GM18507 (cell line): Measurements from ENCODE around the gene ZNF664.
A peak's percentile ranks its signal among the peaks of the same experiment; 100 is the strongest.

Experiments
- DNase-seq: peaks from one replicate; pipeline ENCODE4 v3.0.0; 2011; ENCODE audit warnings: low read depth; ENCODE audit not compliant: insufficient read length; ENCODE audit errors: extremely low spot score
- FAIRE-seq: peaks from 2 replicates; lab custom pipeline; 2011; peaks lifted over from hg19 to GRCh38; lab: Jason Lieb, UNC

The ZNF664 gene

GRCh38 chr12:124002654-124003053 lies 29.6 kb downstream of the ZNF664 start:
- no peak for FAIRE-seq
- no peak for DNase-seq

- FAIRE-seq (no peak), DNase-seq (no peak)
These were observed 31.3 kb downstream of the ZNF664 start for GRCh38 chr12:124004233-124004875.

GRCh38 chr12:124006085-124006845 lies 33.2 kb downstream of the ZNF664 start:
- DNase-seq (no peak), FAIRE-seq (peak; percentile 71)

- no peak for FAIRE-seq
These were observed 34.1 kb downstream of the ZNF664 start for GRCh38 chr12:124006846-124007713.

GRCh38 chr12:124007826-124008570 lies 35.0 kb downstream of the ZNF664 start:
- FAIRE-seq, result no peak
- DNase-seq, result no peak

More at GRCh38 chr12:124006846-124007713, 34.1 kb downstream of the ZNF664 start:
- no peak for DNase-seq

GRCh38 chr12:124008595-124008994 lies 35.6 kb downstream of the ZNF664 start:
- DNase-seq (no peak), FAIRE-seq (no peak)

- FAIRE-seq (no peak), DNase-seq (no peak)
These were observed 36.8 kb downstream of the ZNF664 start for GRCh38 chr12:124009781-124010180.

- FAIRE-seq, result no peak
- no peak for DNase-seq
These were observed 37.7 kb downstream of the ZNF664 start for GRCh38 chr12:124010687-124011086.

- DNase-seq, result no peak
- no peak for FAIRE-seq
These were observed 38.6 kb downstream of the ZNF664 start for GRCh38 chr12:124011435-124012115.

GRCh38 chr12:124013073-124013472 lies 40.1 kb downstream of the ZNF664 start:
- DNase-seq (no peak), FAIRE-seq (no peak)

GRCh38 chr12:124015494-124016461 lies 42.8 kb downstream of the ZNF664 start:
- FAIRE-seq, result no peak
- no peak for DNase-seq

- no peak for FAIRE-seq
- no peak for DNase-seq
These were observed 44.0 kb downstream of the ZNF664 start for GRCh38 chr12:124017064-124017463.

- DNase-seq (no peak), FAIRE-seq (no peak)
These were observed 45.5 kb downstream of the ZNF664 start for GRCh38 chr12:124018539-124018938.

- FAIRE-seq (no peak), DNase-seq (no peak)
These were observed 46.1 kb downstream of the ZNF664 start for GRCh38 chr12:124019115-124019514.

GRCh38 chr12:124020514-124020949 lies 47.5 kb downstream of the ZNF664 start:
- FAIRE-seq (no peak), DNase-seq (no peak)

GRCh38 chr12:124021007-124021406 lies 48.0 kb downstream of the ZNF664 start:
- FAIRE-seq, result no peak
- no peak for DNase-seq

GRCh38 chr12:124022161-124022560 lies 49.1 kb downstream of the ZNF664 start:
- DNase-seq (no peak), FAIRE-seq (no peak)

GRCh38 chr12:124024263-124024678 lies 51.3 kb downstream of the ZNF664 start:
- FAIRE-seq (no peak), DNase-seq (no peak)
